ENCODE results near the gene PRKCA.

PRKCA gene

DNA sequence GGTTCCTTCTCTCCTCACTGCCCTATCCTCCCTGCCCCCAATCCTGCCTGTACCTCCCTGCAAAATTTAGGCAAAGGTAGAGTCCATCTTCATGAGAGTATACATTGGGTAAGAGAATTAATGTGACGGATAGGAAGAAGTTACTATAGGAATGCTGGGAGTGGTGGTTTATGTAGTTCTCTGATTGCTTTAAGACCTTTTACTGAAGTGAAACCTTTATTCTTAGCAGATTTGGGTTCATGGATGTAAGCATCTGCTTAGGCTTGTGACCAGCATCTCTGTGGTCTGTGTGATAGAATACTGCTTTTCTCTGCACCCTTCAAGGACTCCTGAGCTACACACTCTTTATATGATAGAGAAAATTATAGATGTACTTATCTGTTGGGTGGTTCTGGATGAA is 127.3 kb downstream of the PRKCA start:
- H3K4me3 ChIP-seq (ENCODE audit: low read depth, low read length), result no peak overlapping the region
- ChIA-PET POLR2A (no interaction called here), CTCF (interaction anchor here (1.3 to 2.6 kb wide), 2 partner anchors 137 to 174 kb away, joined by 3 to 7 read pairs; no protein-coding TSS in a partner anchor)
- TF ChIP-seq CTCF (IDR thresholded peaks at IDR 0.05; ENCODE audit: insufficient read depth, low read length, missing control alignments), result no peak
- no peak for DNase-seq (ENCODE audit: low read depth, low spot score)

GRCh38 chr17:66430846-66431795 is 128.7 kb downstream of the PRKCA start:
- ChIA-PET CTCF (interaction anchor here (0.7 to 1.4 kb wide), 4 partner anchors 26 to 136 kb away, joined by 3 to 4 read pairs (median 3); no protein-coding TSS in a partner anchor), POLR2A (interaction anchor here (0.6 to 1.0 kb wide), 2 partner anchors 110 to 127 kb away, joined by 3 read pairs; no protein-coding TSS in a partner anchor)
- no peak for DNase-seq (ENCODE audit: low read depth, low spot score)
- H3K4me3 ChIP-seq (ENCODE audit: low read depth, low read length), result peak overlapping the region; percentile 3
- TF ChIP-seq CTCF (IDR thresholded peaks at IDR 0.05; ENCODE audit: insufficient read depth, low read length, missing control alignments), result no peak

GRCh38 chr17:66431910-66432309 is 129.5 kb downstream of the PRKCA start:
- peak; percentile 50 for DNase-seq (ENCODE audit: low read depth, low spot score)
- CTCF ChIA-PET, result interaction anchor here (0.7 to 1.8 kb wide), 5 partner anchors 26 to 135 kb away, joined by 3 to 5 read pairs (median 3); no protein-coding TSS in a partner anchor
- peak overlapping the region; percentile 12 for H3K4me3 ChIP-seq (ENCODE audit: low read depth, low read length)
- POLR2A ChIA-PET, result interaction anchor here (1.0 kb wide), 1 partner anchor 109 kb away, joined by 3 read pairs; no protein-coding TSS in a partner anchor
- TF ChIP-seq CTCF (IDR thresholded peaks at IDR 0.05; ENCODE audit: insufficient read depth, low read length, missing control alignments), result no peak

GRCh38 chr17:66432411-66432957 is 130.1 kb downstream of the PRKCA start:
- CTCF ChIA-PET, result interaction anchor here (0.7 to 1.8 kb wide), 6 partner anchors 25 to 177 kb away, joined by 3 to 5 read pairs (median 3); no protein-coding TSS in a partner anchor
- POLR2A ChIA-PET, result interaction anchor here (1.0 kb wide), 1 partner anchor 109 kb away, joined by 3 read pairs; no protein-coding TSS in a partner anchor
- TF ChIP-seq CTCF (IDR thresholded peaks at IDR 0.05; ENCODE audit: insufficient read depth, low read length, missing control alignments), result no peak
- DNase-seq (ENCODE audit: low read depth, low spot score), result no peak
- no peak overlapping the region for H3K4me3 ChIP-seq (ENCODE audit: low read depth, low read length)

DNA sequence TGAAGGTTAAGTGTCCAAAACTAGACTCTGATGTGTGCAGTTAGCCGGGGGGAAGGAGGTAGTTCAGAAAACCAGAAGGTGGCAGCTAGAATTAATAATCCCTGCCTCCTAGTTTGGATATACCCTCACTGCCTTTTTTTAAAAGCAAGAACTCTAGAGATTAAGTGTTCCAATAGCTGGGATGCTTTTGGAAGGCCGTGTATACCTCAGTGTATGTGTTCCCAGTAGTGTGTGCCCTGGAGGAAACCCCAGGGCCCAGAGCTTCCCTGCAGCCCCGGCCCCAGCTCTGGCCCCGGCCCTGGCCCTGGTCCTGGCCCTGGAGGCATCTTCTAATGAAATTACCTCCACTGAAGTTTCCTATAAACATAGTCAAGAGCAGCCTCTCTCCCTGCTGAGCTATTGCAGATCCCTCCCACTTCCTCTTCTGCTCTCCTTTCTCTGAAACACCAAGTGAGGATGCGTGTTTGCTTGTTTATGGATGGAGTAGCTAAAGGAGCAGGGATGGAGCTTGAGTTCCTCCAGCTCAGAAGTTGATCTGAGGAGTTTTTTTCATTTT is 130.7 kb downstream of the PRKCA start:
- ChIA-PET POLR2A (no interaction called here), CTCF (interaction anchor here (0.9 to 1.8 kb wide), 3 partner anchors 45 to 177 kb away, joined by 3 to 5 read pairs (median 4); no protein-coding TSS in a partner anchor)
- DNase-seq (ENCODE audit: low read depth, low spot score), result no peak
- no peak overlapping the region for H3K4me3 ChIP-seq (ENCODE audit: low read depth, low read length)
- no peak for TF ChIP-seq CTCF (IDR thresholded peaks at IDR 0.05; ENCODE audit: insufficient read depth, low read length, missing control alignments)
